Measurements from ENCODE around the gene MAST4.

Gene MAST4

GRCh38 chr5:66830636-66831035 is 234.4 kb downstream of the MAST4 start:
- DNase-seq (ENCODE audit: low read depth in 4 of 4, low spot score in 1 of 4) = no peak

- DNase-seq (ENCODE audit: low read depth in 4 of 4, low spot score in 1 of 4) = no peak
Measured at GRCh38 chr5:66839636-66840185, 243.5 kb downstream of the MAST4 start.

GRCh38 chr5:66840511-66841013 is 244.4 kb downstream of the MAST4 start:
- no peak for DNase-seq (ENCODE audit: low read depth in 4 of 4, low spot score in 1 of 4)

GRCh38 chr5:66841264-66841663 is 245.1 kb downstream of the MAST4 start:
- DNase-seq (ENCODE audit: low read depth in 4 of 4, low spot score in 1 of 4) = no peak

- no peak for DNase-seq (ENCODE audit: low read depth in 4 of 4, low spot score in 1 of 4)
Measured at GRCh38 chr5:66842540-66842939, 246.3 kb downstream of the MAST4 start.

- DNase-seq (ENCODE audit: low read depth in 4 of 4, low spot score in 1 of 4) = no peak
Measured at GRCh38 chr5:66843065-66843464, 246.9 kb downstream of the MAST4 start.

- DNase-seq (ENCODE audit: low read depth in 4 of 4, low spot score in 1 of 4) = no peak
Measured at GRCh38 chr5:66848749-66849641, 252.8 kb downstream of the MAST4 start.

GRCh38 chr5:66849803-66850202 is 253.6 kb downstream of the MAST4 start:
- no peak for DNase-seq (ENCODE audit: low read depth in 4 of 4, low spot score in 1 of 4)

- no peak for DNase-seq (ENCODE audit: low read depth in 4 of 4, low spot score in 1 of 4)
Measured at GRCh38 chr5:66850354-66851075, 254.3 kb downstream of the MAST4 start.

GRCh38 chr5:66851306-66851705 is 255.1 kb downstream of the MAST4 start:
- no peak for DNase-seq (ENCODE audit: low read depth in 4 of 4, low spot score in 1 of 4)

- no peak for DNase-seq (ENCODE audit: low read depth in 4 of 4, low spot score in 1 of 4)
Measured at GRCh38 chr5:66854416-66854815, 258.2 kb downstream of the MAST4 start.

GRCh38 chr5:66856041-66856805 is 260.0 kb downstream of the MAST4 start:
- no peak for DNase-seq (ENCODE audit: low read depth in 4 of 4, low spot score in 1 of 4)

GRCh38 chr5:66859526-66859925 is 263.3 kb downstream of the MAST4 start:
- no peak for DNase-seq (ENCODE audit: low read depth in 4 of 4, low spot score in 1 of 4)

GRCh38 chr5:66860199-66860975 is 264.2 kb downstream of the MAST4 start:
- no peak for DNase-seq (ENCODE audit: low read depth in 4 of 4, low spot score in 1 of 4)

- no peak for DNase-seq (ENCODE audit: low read depth in 4 of 4, low spot score in 1 of 4)
Measured at GRCh38 chr5:66861402-66861801, 265.2 kb downstream of the MAST4 start.

GRCh38 chr5:66862020-66862419 is 265.8 kb downstream of the MAST4 start:
- DNase-seq (ENCODE audit: low read depth in 4 of 4, low spot score in 1 of 4) = no peak

- no peak for DNase-seq (ENCODE audit: low read depth in 4 of 4, low spot score in 1 of 4)
Measured at GRCh38 chr5:66863243-66864170, 267.3 kb downstream of the MAST4 start.

- DNase-seq (ENCODE audit: low read depth in 4 of 4, low spot score in 1 of 4) = no peak
Measured at GRCh38 chr5:66864240-66864884, 268.2 kb downstream of the MAST4 start.

Measured in stimulated activated CD4-positive, alpha-beta T cell treated with anti-CD3 and anti-CD28 coated beads, Interleukin-1b, Interleukin-23, amount 100 ng/mL, for 24 hours (primary cell).